Parathyroid adenoma (tissue), 2 donors: ENCODE results near the gene ZNF593OS.
A peak's percentile ranks its signal among the peaks of the same experiment; 100 is the strongest.

Source experiments
- H2AFZ ChIP-seq: fragments of 300-600 bp; sonication (generic); one replicate; pipeline ENCODE4 v1.7.0; 2017; ENCODE audit warnings: antibody characterized with exemption, mild to moderate bottlenecking
- H3K27ac ChIP-seq: fragments of 300-600 bp; sonication (generic); one replicate; pipeline ENCODE4 v1.7.0; 2017
- H3K27me3 ChIP-seq: fragments of 300-600 bp; sonication (generic); one replicate; pipeline ENCODE4 v1.7.0; 2017; ENCODE audit warnings: low read length; ENCODE audit not compliant: control insufficient read depth, insufficient read depth
- H3K36me3 ChIP-seq: fragments of 300-600 bp; sonication (generic); one replicate; pipeline ENCODE4 v1.7.0; 2017; ENCODE audit warnings: low read length; ENCODE audit not compliant: control insufficient read depth, insufficient read depth
- H3K4me1 ChIP-seq: fragments of 300-600 bp; sonication (generic); one replicate; pipeline ENCODE4 v1.7.0; 2017; ENCODE audit warnings: control low read depth
- H3K4me2 ChIP-seq: fragments of 300-600 bp; sonication (generic); one replicate; pipeline ENCODE4 v1.7.0; 2017; ENCODE audit warnings: low read length
- H3K4me3 ChIP-seq: fragments of 300-600 bp; sonication (generic); one replicate; pipeline ENCODE4 v1.7.0; 2017; ENCODE audit warnings: low read depth, low read length
- H3K79me2 ChIP-seq: fragments of 300-600 bp; sonication (generic); one replicate; pipeline ENCODE4 v1.7.0; 2017; ENCODE audit warnings: control low read depth
- H3K9ac ChIP-seq: fragments of 300-600 bp; sonication (generic); one replicate; pipeline ENCODE4 v1.7.0; 2017; ENCODE audit warnings: mild to moderate bottlenecking
- H3K9me3 ChIP-seq: fragments of 300-600 bp; sonication (generic); one replicate; pipeline ENCODE4 v1.7.0; 2017; ENCODE audit warnings: low read length; ENCODE audit not compliant: control insufficient read depth
- CTCF ChIP-seq: fragments of 300-600 bp; sonication (generic); IDR thresholded peaks from one replicate; pipeline ENCODE4 v1.7.0; 2017; ENCODE audit warnings: antibody characterized with exemption, mild to moderate bottlenecking
- donor health status: primary hyperparathyroidism.

The ZNF593OS gene

GRCh38 chr1:26171084-26172072 lies at the start of gene ZNF593OS:
Gene ZNF593OS (minus strand): TSS chr1:26171832. CDS start chr1:26171661, 171 bp downstream.
- no peaks in the 10 kb centered on the region for H3K79me2 ChIP-seq
- no peaks in the 10 kb centered on the region for H3K9me3 ChIP-seq
- peak within 1 kb of the TSS; percentile 99 for H3K4me2 ChIP-seq
- H3K9ac ChIP-seq: no peak within 1 kb of the TSS
- H3K27me3 ChIP-seq: no peaks in the 10 kb centered on the region
- H3K36me3 ChIP-seq: no peaks in the 10 kb centered on the region
- TF ChIP-seq CTCF: no peak
- peak within 1 kb of the TSS; percentile 93 for H3K4me3 ChIP-seq
- H2AFZ ChIP-seq: no peak within 1 kb of the TSS
- peak within 1 kb of the TSS; percentile 78 for H3K27ac ChIP-seq
- H3K4me1 ChIP-seq: peaks cover 13% of the 10 kb centered on the region

- peaks cover 4% of the 10 kb centered on the region for H3K4me1 ChIP-seq
- H3K9ac ChIP-seq: no peak overlapping the region
- H3K27me3 ChIP-seq: no peaks in the 10 kb centered on the region
- no peak overlapping the region for H3K4me2 ChIP-seq
- H3K4me3 ChIP-seq: no peak overlapping the region
- H3K27ac ChIP-seq: no peak overlapping the region
- H2AFZ ChIP-seq: no peak overlapping the region
- H3K9me3 ChIP-seq: no peaks in the 10 kb centered on the region
- no peaks in the 10 kb centered on the region for H3K79me2 ChIP-seq
- TF ChIP-seq CTCF: no peak
- no peaks in the 10 kb centered on the region for H3K36me3 ChIP-seq
Measured at GRCh38 chr1:26221094-26221493, 49.5 kb upstream of the ZNF593OS start.

- TF ChIP-seq CTCF: no peak
- Histone ChIP-seq H3K79me2 (no peaks in the 10 kb centered on the region), H3K4me2 (no peak overlapping the region)
Measured at GRCh38 chr1:26220199-26220912, 48.7 kb upstream of the ZNF593OS start.

GRCh38 chr1:26218906-26219494 lies 47.4 kb upstream of the ZNF593OS start:
- Histone ChIP-seq H2AFZ (no peak overlapping the region), H3K4me3 (no peak overlapping the region), H3K9ac (no peak overlapping the region), H3K27me3 (no peaks in the 10 kb centered on the region), H3K79me2 (no peaks in the 10 kb centered on the region), H3K36me3 (no peaks in the 10 kb centered on the region), H3K4me1 (no peaks in the 10 kb centered on the region), H3K4me2 (peak overlapping the region; percentile 1), H3K27ac (peak overlapping the region; percentile 62), H3K9me3 (no peaks in the 10 kb centered on the region)
- TF ChIP-seq CTCF: no peak

More at GRCh38 chr1:26220199-26220912, 48.7 kb upstream of the ZNF593OS start:
- H3K9ac ChIP-seq: no peak overlapping the region
- no peaks in the 10 kb centered on the region for H3K9me3 ChIP-seq
- no peaks in the 10 kb centered on the region for H3K27me3 ChIP-seq
- H3K27ac ChIP-seq: no peak overlapping the region
- H2AFZ ChIP-seq: no peak overlapping the region
- no peak overlapping the region for H3K4me3 ChIP-seq
- no peaks in the 10 kb centered on the region for H3K36me3 ChIP-seq
- H3K4me1 ChIP-seq: peaks cover 4% of the 10 kb centered on the region
